Parathyroid adenoma (tissue), 2 donors: Measurements from ENCODE around the gene DYSF.
A peak's percentile ranks its signal among the peaks of the same experiment; 100 is the strongest.

Source experiments
- H2AFZ ChIP-seq: fragments of 300-600 bp; sonication (generic); one replicate; pipeline ENCODE4 v1.7.0; 2017; ENCODE audit warnings: antibody characterized with exemption, mild to moderate bottlenecking
- H3K27ac ChIP-seq: fragments of 300-600 bp; sonication (generic); one replicate; pipeline ENCODE4 v1.7.0; 2017
- H3K27me3 ChIP-seq: fragments of 300-600 bp; sonication (generic); one replicate; pipeline ENCODE4 v1.7.0; 2017; ENCODE audit warnings: low read length; ENCODE audit not compliant: control insufficient read depth, insufficient read depth
- H3K36me3 ChIP-seq: fragments of 300-600 bp; sonication (generic); one replicate; pipeline ENCODE4 v1.7.0; 2017; ENCODE audit warnings: low read length; ENCODE audit not compliant: control insufficient read depth, insufficient read depth
- H3K4me1 ChIP-seq: fragments of 300-600 bp; sonication (generic); one replicate; pipeline ENCODE4 v1.7.0; 2017; ENCODE audit warnings: control low read depth
- H3K4me2 ChIP-seq: fragments of 300-600 bp; sonication (generic); one replicate; pipeline ENCODE4 v1.7.0; 2017; ENCODE audit warnings: low read length
- H3K4me3 ChIP-seq: fragments of 300-600 bp; sonication (generic); one replicate; pipeline ENCODE4 v1.7.0; 2017; ENCODE audit warnings: low read depth, low read length
- H3K79me2 ChIP-seq: fragments of 300-600 bp; sonication (generic); one replicate; pipeline ENCODE4 v1.7.0; 2017; ENCODE audit warnings: control low read depth
- H3K9ac ChIP-seq: fragments of 300-600 bp; sonication (generic); one replicate; pipeline ENCODE4 v1.7.0; 2017; ENCODE audit warnings: mild to moderate bottlenecking
- H3K9me3 ChIP-seq: fragments of 300-600 bp; sonication (generic); one replicate; pipeline ENCODE4 v1.7.0; 2017; ENCODE audit warnings: low read length; ENCODE audit not compliant: control insufficient read depth
- CTCF ChIP-seq: fragments of 300-600 bp; sonication (generic); IDR thresholded peaks from one replicate; pipeline ENCODE4 v1.7.0; 2017; ENCODE audit warnings: antibody characterized with exemption, mild to moderate bottlenecking
- donor health status: primary hyperparathyroidism.

DYSF gene

GRCh38 chr2:71452565-71452964 lies 796 bp upstream of the DYSF start:
- Histone ChIP-seq H3K36me3 (no peaks in the 10 kb centered on the region), H3K27me3 (no peaks in the 10 kb centered on the region), H3K4me2 (no peak overlapping the region), H3K79me2 (no peaks in the 10 kb centered on the region), H2AFZ (no peak overlapping the region), H3K9ac (no peak overlapping the region), H3K27ac (no peak overlapping the region), H3K4me3 (no peak overlapping the region), H3K4me1 (no peaks in the 10 kb centered on the region), H3K9me3 (no peaks in the 10 kb centered on the region)
- TF ChIP-seq CTCF = no peak

- H3K79me2 ChIP-seq = no peaks in the 10 kb centered on the region
- no peaks in the 10 kb centered on the region for H3K36me3 ChIP-seq
- peak overlapping the region; percentile 35 for H3K4me3 ChIP-seq
- H3K4me2 ChIP-seq = peak overlapping the region; percentile 62
- no peak overlapping the region for H3K9ac ChIP-seq
- no peak overlapping the region for H2AFZ ChIP-seq
- no peaks in the 10 kb centered on the region for H3K4me1 ChIP-seq
- no peak for TF ChIP-seq CTCF
- H3K27me3 ChIP-seq = no peaks in the 10 kb centered on the region
- H3K27ac ChIP-seq = no peak overlapping the region
- H3K9me3 ChIP-seq = no peaks in the 10 kb centered on the region
These were observed 1.1 kb downstream of the DYSF start for GRCh38 chr2:71454221-71455010.

GRCh38 chr2:71455011-71455740 lies 1.8 kb downstream of the DYSF start:
- H3K4me3 ChIP-seq = no peak overlapping the region
- no peak overlapping the region for H3K27ac ChIP-seq
- H3K27me3 ChIP-seq = no peaks in the 10 kb centered on the region
- H3K9me3 ChIP-seq = no peaks in the 10 kb centered on the region
- H3K4me2 ChIP-seq = no peak overlapping the region
- no peak overlapping the region for H2AFZ ChIP-seq
- TF ChIP-seq CTCF = no peak
- H3K9ac ChIP-seq = no peak overlapping the region
- no peaks in the 10 kb centered on the region for H3K36me3 ChIP-seq
- no peaks in the 10 kb centered on the region for H3K4me1 ChIP-seq
- no peaks in the 10 kb centered on the region for H3K79me2 ChIP-seq

DNA sequence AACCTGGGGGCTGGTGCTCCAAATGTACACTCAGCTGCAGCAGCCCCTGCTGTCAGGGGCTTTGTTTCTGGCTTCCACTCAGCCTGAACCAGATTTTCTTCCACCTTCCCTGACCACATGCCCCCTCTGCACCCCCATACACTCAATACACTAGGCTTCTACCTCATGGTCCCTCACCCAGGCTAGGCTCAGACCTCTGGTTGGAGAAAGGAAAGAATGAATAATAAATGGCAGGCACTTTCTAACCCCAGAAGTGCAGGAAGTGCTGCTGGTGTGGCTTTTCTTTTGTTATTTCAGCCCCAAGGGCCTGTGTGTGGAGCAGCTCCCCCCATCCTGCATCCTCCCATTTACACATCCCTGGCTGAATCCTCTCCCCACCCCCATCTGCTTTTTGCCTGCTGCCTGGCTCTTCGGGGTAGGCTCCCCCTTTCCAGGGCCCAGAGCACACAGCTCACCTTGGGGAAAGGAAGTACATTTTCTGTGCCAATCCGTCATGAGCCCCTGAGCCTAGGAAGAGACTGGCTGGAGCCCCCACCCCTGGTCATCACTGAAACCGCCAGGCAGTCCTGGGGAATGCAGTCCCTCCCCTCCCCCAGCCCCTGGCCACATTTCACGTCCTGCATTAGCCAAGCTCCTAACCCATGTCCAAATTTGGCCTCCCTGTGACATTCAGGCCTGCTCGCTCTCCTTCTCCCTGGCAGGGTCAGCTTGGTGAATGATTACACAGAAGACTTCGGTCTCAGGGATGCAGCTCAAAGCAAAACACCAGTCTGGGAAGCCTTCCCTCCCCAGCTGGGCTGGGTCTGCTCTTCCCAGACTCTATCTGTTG lies 2.6 kb downstream of the DYSF start:
- Histone ChIP-seq H3K4me1 (no peaks in the 10 kb centered on the region), H3K36me3 (no peaks in the 10 kb centered on the region), H3K79me2 (no peaks in the 10 kb centered on the region), H3K4me2 (no peak overlapping the region), H3K9me3 (no peaks in the 10 kb centered on the region), H2AFZ (no peak overlapping the region), H3K9ac (no peak overlapping the region), H3K27ac (no peak overlapping the region), H3K27me3 (no peaks in the 10 kb centered on the region), H3K4me3 (no peak overlapping the region)
- no peak for TF ChIP-seq CTCF
